NAMALWA (cell line): ENCODE measurements around the gene SMPDL3B.
"Not testable (repeated sequence)": the region's sequence is repeated elsewhere in the genome, so short reads cannot be mapped to it uniquely, and the experiment has no call there.

Source experiments
- DNase-seq: peaks from one replicate; pipeline ENCODE4 v3.0.0-alpha.2; 2015; ENCODE audit warnings: low spot score

Gene SMPDL3B

DNA sequence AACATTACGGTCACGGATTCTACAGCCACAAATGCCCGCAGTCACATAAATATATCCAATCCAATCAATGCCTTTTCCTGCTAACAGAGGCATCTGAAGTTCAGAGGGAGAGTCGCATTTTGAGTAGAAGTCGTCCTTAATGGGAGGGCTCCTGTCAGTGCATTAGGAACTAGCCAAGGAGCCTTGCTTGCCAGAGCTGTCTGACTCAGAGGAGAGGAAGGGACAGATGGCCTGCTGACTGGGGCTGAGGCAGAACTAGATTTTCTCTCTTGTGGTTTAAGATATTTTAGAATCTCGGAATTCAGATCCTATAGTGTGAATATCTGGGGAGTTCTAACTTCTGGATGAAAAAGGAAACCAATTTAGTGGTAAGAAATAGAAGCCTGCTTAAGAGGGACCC is 35.6 kb downstream of the SMPDL3B start:
- no peak for DNase-seq

DNA sequence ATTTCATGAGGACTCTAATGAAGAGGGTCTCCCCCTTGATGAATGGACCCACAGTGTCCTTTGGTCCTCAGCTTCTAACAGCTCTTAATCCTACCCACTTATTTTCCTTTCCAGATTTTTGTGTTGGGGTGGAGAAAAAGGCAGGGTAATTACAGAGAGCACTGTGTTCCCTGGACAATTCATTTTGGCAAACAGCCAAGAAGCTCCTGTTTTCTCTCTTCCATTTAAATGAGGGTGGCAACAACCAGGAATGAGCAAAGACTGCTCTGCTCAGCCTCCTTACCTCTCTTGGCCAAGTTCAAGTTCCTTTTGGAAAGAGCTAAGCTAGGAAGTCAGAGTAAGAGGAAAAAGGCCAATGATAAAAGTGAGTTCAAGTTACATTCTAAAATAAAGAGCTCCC is 36.9 kb downstream of the SMPDL3B start:
- no peak for DNase-seq

DNA sequence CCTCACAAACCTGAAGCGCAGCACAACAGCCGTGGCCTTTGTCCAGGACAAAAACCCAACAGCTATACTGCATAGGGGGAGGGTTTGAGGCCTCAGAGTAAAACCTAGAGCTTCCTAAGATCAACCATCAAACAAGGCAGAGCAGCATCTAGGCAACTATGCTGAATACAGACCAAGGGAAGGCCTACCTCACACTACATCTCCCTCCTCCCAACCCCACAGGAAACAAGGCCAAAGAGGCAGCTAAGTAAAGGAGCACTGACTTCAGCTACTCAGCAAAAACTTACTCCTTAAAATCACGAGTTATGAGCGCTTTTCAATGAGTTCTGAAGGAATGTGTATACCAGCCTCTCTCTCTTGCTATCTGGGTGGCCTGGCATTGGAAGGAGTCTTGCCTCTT is 37.3 kb downstream of the SMPDL3B start:
- DNase-seq: no peak

DNA sequence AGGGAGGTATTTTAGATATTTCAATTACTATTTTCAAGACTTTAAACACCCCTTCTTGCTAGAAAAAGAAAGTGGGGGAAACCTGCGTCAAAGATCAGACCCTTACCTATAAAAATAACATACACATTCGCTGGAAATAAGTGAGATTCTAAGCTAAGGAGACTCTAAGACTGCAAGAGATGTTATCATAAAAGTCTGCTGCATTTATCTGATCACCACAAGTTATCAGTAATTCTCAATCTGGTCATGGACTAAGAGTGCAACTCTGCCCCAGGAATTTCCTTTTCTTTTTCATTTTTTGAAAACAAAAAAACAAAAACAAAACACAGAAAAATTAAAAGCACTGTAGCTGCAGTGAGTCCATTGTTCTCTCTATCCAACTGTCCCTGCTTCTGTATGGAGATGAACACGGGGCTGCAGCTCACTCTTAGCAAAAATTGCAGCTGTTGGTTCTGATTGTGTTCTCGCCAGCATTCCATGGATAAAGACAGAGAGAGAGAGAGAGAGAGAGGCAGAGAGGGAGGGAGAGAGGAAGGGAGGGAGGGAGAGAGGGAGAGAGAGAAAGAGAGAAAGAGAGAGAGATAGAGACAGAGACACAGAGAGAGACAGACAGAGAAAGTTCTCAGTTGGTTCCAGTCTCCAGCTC is 39.1 kb downstream of the SMPDL3B start:
- DNase-seq: no peak

DNA sequence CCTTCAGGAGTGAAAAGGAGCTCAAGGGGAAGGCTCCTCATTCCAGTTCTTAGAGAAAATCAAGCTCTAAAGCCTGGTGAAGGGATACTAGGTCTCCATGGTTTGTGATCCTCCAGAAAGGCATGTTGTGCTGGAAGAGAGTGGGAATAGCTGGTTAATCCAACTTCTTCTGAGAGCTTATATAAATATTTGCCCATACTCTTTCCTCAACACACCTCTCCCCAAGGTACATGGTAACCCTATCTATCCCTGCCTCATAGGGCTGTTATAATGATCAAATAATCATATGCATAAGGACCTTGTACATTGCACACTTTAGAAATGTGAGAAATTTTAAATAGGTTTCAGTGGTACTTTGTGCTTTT is 39.6 kb downstream of the SMPDL3B start:
- DNase-seq: no peak

DNA sequence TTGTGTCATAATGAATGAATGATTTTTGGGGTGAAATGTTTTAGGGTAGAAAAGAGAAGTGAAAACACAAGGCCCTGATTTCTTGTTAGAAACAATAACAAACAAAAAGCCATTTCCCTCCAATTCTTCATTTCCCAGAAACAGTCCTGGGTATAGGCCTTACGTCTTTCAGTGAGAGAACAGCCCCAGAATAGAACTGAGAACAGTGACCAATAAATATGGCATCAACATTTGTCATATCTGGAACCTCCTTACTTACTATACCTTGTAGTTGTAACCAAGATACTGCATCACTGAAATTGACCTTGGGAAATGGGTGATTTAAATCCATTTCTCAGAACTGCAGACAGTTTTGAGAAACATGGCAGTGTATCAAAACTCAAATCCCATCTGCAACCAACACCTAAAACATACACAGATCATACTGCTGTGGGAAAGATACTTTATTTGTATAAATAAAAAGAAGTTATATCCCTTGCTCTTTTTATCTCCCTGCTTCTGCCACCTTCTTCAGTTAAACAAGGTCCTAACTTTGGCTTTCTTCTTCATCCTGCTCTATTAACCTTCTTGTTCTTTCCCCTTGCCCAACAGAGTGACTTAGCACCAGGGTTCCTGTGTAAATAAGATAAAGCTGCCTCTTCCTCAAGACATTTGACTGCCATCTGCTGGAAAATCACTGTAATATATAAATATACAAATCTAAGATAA is 44.5 kb downstream of the SMPDL3B start:
- peak; percentile 76 for DNase-seq

DNA sequence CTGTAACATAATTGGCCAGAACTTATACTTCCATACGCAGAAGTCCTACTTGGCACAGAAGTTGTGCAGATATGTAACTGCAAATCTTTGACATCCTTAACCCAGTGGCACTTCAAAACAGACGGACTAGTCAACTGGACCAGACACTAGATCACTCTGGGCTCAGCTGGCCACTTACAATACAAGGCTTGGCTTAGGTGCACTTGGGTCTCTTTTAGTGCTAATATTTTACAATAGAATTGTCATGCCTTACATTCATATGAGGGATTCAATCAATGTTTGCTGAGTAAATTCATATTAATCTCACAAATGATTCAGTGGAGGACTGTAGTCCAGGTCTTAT is 45.0 kb downstream of the SMPDL3B start:
- no peak for DNase-seq

DNA sequence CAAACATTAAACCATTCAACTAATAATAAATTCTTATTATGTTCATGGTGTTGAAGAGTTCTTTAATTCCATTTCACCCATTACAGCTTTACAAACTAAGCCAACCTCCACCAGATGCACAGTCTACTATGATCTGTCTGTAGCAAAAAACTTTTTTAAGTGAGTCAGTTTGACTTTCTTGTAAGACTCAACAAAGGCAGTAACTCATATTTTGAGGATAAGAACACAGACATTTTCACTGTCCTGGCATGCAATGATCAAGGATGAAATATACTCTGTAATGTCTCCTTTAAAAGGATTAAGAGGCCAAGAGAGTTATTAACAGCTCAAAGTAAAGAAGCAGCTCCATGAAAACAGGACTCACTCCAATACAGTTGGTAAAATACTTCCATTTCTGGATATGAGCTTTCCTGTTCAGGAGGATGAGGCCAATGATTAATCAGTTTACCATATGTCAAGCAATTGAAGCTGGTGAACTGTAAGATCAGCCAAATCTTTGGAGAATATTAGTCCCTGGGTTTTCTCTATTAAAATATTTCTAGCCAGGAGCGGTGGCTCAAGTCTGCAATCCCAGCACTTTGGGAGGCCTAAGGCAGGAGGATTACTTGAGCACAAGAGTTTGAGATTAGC is 45.5 kb downstream of the SMPDL3B start:
- no peak for DNase-seq

DNA sequence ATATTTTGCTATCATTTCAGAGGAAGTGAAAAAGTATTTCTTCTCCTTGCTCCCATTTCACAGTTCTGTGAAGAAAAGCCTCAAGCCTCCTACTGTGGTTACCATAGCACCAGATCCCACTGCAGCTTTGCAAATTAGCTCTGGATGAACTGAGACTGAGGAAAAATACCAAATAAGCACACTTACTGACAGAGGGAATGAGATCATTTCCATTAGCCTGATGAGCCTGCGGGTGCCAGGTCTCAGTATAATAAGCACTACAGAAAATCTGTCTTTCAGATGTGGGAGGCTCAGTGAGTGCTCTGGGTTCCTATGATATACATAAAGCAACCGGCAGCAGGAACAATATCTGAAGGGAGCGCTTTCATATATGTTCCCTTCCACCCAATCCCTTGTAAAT is 46.3 kb downstream of the SMPDL3B start:
- DNase-seq: no peak

DNA sequence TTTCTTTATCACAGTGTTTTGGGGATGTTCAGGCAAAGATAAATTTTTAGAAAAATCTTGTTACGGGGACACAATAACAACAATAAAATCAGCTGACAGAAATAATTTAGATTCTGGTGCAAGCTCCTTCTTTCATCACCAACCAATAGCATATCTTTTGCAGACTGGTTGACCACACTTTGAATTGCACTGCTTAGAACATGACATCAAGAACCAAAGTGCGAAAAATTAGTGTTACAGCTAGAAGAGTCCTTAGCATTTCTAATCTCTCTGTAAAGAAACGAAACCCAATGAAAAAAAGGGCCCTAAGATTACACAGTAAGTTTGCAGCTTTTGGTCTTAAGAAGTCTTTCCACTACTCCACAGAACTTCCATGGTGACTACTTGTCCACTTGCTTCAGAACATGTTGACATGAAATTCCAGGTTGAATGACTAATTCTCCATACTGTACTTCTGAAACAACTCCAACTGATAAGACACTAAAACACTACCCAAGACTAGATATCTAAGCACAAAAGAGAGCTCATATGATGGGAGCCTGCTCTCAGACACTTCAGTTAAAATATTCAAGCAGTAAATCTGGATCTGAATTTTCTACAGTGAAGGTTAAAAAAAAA is 56.2 kb downstream of the SMPDL3B start:
- DNase-seq: no peak

DNA sequence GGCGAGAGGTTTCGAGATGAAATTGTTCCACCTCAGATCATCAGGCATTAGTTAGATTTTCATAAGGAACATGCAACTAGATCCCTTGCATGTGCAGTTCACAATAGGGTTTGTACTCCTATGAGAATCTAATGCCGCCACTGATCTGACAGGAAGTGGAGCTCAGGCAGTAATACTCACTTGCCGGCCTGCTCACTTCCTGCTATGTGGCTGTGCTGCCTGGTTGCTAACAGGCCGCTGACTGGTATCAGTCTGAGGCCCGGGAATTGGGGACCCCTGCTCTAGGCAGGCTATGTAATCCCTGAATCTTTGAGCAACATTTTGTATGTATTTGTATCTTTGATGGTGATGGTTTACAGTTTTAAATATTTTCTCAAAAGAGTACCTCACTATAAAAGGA is 57.5 kb downstream of the SMPDL3B start:
- no peak for DNase-seq

DNA sequence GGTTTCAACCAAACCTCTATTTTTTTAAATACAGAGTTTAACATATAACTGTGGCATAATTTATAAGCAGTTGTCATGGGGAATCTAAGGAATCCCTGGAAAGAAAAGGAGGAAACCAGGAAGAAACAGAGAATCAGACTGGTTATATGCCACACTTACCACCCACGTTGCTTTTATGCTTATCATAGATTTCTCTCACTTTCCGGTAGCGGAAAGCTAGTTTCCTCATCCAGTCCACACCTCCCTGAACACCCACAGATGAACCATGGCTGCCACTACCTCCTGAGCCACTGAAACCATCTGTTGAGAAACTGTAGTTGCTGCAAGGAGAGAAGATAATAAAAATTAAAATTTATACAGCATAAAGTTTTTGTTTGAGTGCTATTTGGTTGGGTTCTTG is 58.4 kb downstream of the SMPDL3B start:
- no peak for DNase-seq

DNA sequence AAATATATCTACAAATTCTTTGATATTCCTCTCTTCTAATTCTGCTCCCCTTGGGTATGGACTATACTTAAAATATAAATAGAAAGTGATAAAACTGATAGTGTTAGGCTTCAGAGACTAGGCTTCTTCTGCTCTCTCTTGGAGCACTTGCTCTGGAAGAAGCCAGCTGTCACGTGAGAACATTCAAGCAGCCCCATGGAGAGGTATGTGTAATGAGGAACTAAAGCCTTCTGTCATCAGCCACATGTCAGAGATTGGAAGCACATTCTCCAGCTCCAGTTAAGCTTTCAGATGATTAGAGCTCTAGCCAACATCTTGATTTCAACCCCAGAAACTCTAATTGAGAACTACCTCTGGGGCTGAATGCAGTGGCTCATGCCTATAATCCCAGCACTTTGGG is 59.3 kb downstream of the SMPDL3B start:
- DNase-seq: no peak

DNA sequence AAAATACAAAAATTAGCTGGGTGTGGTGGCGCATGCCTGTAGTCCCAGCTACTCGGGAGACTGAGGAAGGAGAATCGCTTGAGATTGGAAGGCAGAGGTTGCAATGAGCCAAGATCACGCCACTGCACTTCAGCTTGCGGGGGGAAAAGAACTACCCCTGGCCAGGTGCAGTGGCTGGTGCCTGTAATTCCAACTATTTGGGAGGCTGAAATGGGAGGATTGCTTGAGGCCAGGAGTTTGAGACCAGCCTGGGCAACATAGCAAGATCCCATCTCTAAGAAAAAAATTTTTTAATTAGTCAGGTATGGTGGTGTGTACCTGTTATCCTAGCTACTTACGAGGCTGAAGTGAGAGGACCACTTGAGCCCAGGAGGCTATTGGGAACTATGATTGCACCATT is 59.7 kb downstream of the SMPDL3B start:
- not testable (repeated sequence) for DNase-seq

DNA sequence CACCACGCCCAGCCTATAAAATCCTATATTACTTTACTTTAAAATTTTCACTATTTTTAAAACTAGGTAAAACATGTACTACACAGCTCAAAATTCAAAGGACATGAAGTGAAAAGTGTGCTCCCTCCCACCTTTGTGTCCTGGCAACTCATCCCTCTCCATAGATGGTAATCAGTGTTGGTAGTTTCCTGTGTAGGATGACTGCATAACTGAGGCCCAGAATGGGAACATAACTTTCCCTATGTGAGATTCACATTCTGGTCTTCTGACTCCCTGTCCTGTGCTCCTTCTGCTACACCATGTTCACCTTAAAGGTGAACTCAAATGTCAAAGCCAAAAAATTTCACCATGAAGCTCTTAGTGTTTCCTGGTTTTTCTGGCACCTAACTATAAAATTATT is 64.3 kb downstream of the SMPDL3B start:
- no peak for DNase-seq

DNA sequence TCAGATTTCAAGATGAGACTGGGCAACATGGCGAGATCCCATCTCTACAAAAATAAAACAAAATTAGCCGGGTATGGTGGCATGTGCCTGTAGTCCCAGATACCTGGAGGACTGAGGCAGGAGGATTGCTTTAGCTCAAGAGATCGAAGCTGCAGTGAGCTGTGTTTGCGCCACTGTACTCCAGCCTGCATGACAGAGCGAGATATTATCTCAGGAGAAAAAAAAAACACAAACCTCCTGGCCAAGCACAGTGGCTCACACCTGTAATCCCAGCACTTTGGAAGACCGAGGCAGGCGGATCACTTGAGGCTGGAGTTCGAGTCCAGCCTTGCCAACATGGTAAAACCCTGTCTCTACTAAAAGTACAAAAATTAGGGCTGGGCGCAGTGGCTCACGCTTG is 67.8 kb downstream of the SMPDL3B start:
- DNase-seq: no peak

DNA sequence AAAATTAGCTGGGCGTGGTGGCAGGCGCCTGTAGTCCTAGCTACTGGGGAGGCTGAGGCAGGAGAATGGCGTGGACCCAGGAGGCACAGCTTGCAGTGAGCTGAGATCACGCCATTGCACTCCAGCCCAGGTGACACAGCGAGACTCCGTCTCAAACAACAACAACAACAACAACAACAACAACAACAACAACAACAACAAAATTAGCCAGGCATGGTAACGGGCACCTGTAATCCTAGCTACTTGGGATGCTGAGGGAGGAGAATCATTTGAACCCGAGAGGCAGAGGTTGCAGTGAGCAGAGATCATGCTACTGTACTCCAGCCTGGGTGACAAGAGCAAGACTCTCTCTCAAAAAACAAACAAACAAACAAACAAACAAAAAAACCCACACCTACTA is 68.3 kb downstream of the SMPDL3B start:
- not testable (repeated sequence) for DNase-seq
